ENCODE measurements around the gene CDH23. TPM values are rescaled to one million over a fixed set of nuclear protein-coding genes. Genes with fewer than 3 reads are reported as not detected.

The CDH23 gene
- total RNA-seq, 2 donors from 2014 or later: 28.5 to 58.7 TPM

GRCh38 chr10:71513936-71514335 is 117.2 kb downstream of the CDH23 start:
- TF ChIP-seq CTCF (IDR thresholded peaks at IDR 0.05) (no peak), POLR2A (IDR thresholded peaks at IDR 0.05) (no peak)
- Histone ChIP-seq H3K27ac (no peak overlapping the region), H3K4me1 (peaks cover 12% of the 10 kb centered on the region), H3K4me3 (no peak overlapping the region), H3K36me3 (replicated peaks in 1 of 2; ENCODE audit: insufficient read depth in 1 of 2, low read depth in 2 of 2) (no peaks in the 10 kb centered on the region), H3K27me3 (no peaks in the 10 kb centered on the region), H3K9me3 (no peaks in the 10 kb centered on the region)
- WGBS, 2 donors: 86 to 87% methylated on average over 1 of the region's 1 CpG
- DNase-seq (no peak), ATAC-seq (no peak)
- intact Hi-C loops (cut with DNase I): no loop called here

- H3K4me3 ChIP-seq: no peak overlapping the region
- H3K36me3 ChIP-seq (replicated peaks in 1 of 2; ENCODE audit: insufficient read depth in 1 of 2, low read depth in 2 of 2): no peaks in the 10 kb centered on the region
- DNase-seq (no peak), ATAC-seq (no peak)
- H3K9me3 ChIP-seq: no peaks in the 10 kb centered on the region
- H3K27ac ChIP-seq: no peak overlapping the region
- H3K4me1 ChIP-seq: peaks cover 12% of the 10 kb centered on the region
- no peaks in the 10 kb centered on the region for H3K27me3 ChIP-seq
- intact Hi-C loops (cut with DNase I): no loop called here
- TF ChIP-seq POLR2A (IDR thresholded peaks at IDR 0.05): no peak
These were observed 118.9 kb downstream of the CDH23 start for GRCh38 chr10:71515531-71516172.

GRCh38 chr10:71516890-71517289 is 120.2 kb downstream of the CDH23 start:
- intact Hi-C loops (cut with DNase I): no loop called here
- Histone ChIP-seq H3K4me3 (no peak overlapping the region), H3K36me3 (replicated peaks in 1 of 2; ENCODE audit: insufficient read depth in 1 of 2, low read depth in 2 of 2) (no peaks in the 10 kb centered on the region), H3K9me3 (no peaks in the 10 kb centered on the region), H3K27me3 (no peaks in the 10 kb centered on the region), H3K27ac (no peak overlapping the region), H3K4me1 (peaks cover 12% of the 10 kb centered on the region)
- 74 to 88% methylated on average over 5 to 8 of the region's 8 CpGs for WGBS, 2 donors
- no peak for TF ChIP-seq CTCF (IDR thresholded peaks at IDR 0.05)
- TF ChIP-seq POLR2A (IDR thresholded peaks at IDR 0.05): no peak
- no peak for DNase-seq
- ATAC-seq: no peak

GRCh38 chr10:71517298-71518169 is 120.8 kb downstream of the CDH23 start:
- ATAC-seq: no peak
- Histone ChIP-seq H3K27ac (no peak overlapping the region), H3K27me3 (no peaks in the 10 kb centered on the region), H3K36me3 (replicated peaks in 1 of 2; ENCODE audit: insufficient read depth in 1 of 2, low read depth in 2 of 2) (no peaks in the 10 kb centered on the region), H3K4me3 (no peak overlapping the region), H3K9me3 (no peaks in the 10 kb centered on the region), H3K4me1 (peaks cover 7% of the 10 kb centered on the region)
- DNase-seq: no peak
- intact Hi-C loops (cut with DNase I): no loop called here
- WGBS, 2 donors: 69 to 75% methylated on average over 12 to 14 of the region's 18 CpGs
- TF ChIP-seq POLR2A (IDR thresholded peaks at IDR 0.05): no peak
- TF ChIP-seq CTCF (IDR thresholded peaks at IDR 0.05): no peak

- no peaks in the 10 kb centered on the region for H3K9me3 ChIP-seq
- DNase-seq (no peak), ATAC-seq (no peak)
- TF ChIP-seq POLR2A (IDR thresholded peaks at IDR 0.05) (no peak), CTCF (IDR thresholded peaks at IDR 0.05) (no peak)
- no peaks in the 10 kb centered on the region for H3K27me3 ChIP-seq
- H3K4me3 ChIP-seq: no peak overlapping the region
- no peaks in the 10 kb centered on the region for H3K4me1 ChIP-seq
- whole genome bisulfite sequencing, 2 donors: 75 to 82% methylated on average over 8 of the region's 8 CpGs
- intact Hi-C loops (cut with DNase I): no loop called here
- H3K27ac ChIP-seq: no peak overlapping the region
- no peaks in the 10 kb centered on the region for H3K36me3 ChIP-seq (replicated peaks in 1 of 2; ENCODE audit: insufficient read depth in 1 of 2, low read depth in 2 of 2)
These were observed 123.3 kb downstream of the CDH23 start for GRCh38 chr10:71520042-71520441.
